Small intestine (tissue), 7 donors: ENCODE data around the gene TSTD1. TPM values are rescaled to one million over a fixed set of nuclear protein-coding genes. Genes with fewer than 3 reads are reported as not detected.

Experiments
- DNase-seq, 2 donors: peaks; one replicate each; pipeline versions ENCODE4 v3.0.0 to v3.0.0-alpha.2; 2013
- FAIRE-seq: peaks from 2 replicates; lab custom pipeline; 2012; peaks lifted over from hg19 to GRCh38; lab: Jason Lieb, UNC
- H3K27ac ChIP-seq, 3 donors: one replicate each; pipeline ENCODE4 v1.5.1; 2013; ENCODE audit warnings: low read length in 2 of 3, mild to moderate bottlenecking in 2 of 3, control low read depth in 1 of 3, inconsistent platforms in 1 of 3, low read depth in 1 of 3, moderate library complexity in 1 of 3
- H3K27me3 ChIP-seq, 3 donors: one replicate each; pipeline ENCODE4 v1.6.1; 2013; ENCODE audit warnings: low read length in 3 of 3, inconsistent platforms in 1 of 3; ENCODE audit not compliant: control insufficient read depth in 3 of 3, insufficient read depth in 3 of 3
- H3K36me3 ChIP-seq, 3 donors: one replicate each; pipeline ENCODE4 v1.6.1; 2013; ENCODE audit warnings: low read length in 3 of 3, inconsistent platforms in 1 of 3, low read depth in 1 of 3, mild to moderate bottlenecking in 1 of 3, moderate library complexity in 1 of 3; ENCODE audit not compliant: control insufficient read depth in 3 of 3, insufficient read depth in 2 of 3
- H3K4me1 ChIP-seq, 3 donors: one replicate each; pipeline ENCODE4 v1.6.1; 2013; ENCODE audit warnings: low read length in 2 of 3, inconsistent platforms in 1 of 3, low read depth in 1 of 3, mild to moderate bottlenecking in 1 of 3, moderate library complexity in 1 of 3; ENCODE audit not compliant: control insufficient read depth in 3 of 3, insufficient read depth in 2 of 3
- H3K4me3 ChIP-seq, 3 donors: one replicate each; pipeline ENCODE4 v1.5.1; 2013; ENCODE audit warnings: low read length in 3 of 3, control low read depth in 1 of 3, inconsistent platforms in 1 of 3, low read depth in 1 of 3, mild to moderate bottlenecking in 1 of 3, moderate library complexity in 1 of 3
- H3K9me3 ChIP-seq, 2 donors: one replicate each; pipeline ENCODE4 v1.6.1; 2013; ENCODE audit warnings: low read depth in 1 of 2, low read length in 1 of 2; ENCODE audit not compliant: control insufficient read depth in 2 of 2, insufficient read depth in 1 of 2
- WGBS, 3 donors: extraction: QIAGEN DNeasy Blood & Tissue Kit; methylation state at CpG; one replicate each; pipeline ENCODE4 v1.1.7; 2013; 5-methylcytosine and 5-hydroxymethylcytosine counted together
- polyA plus RNA-seq, 4 donors: library from polyadenylated mRNA; stranded (reverse) in 3 of 4; unstranded in 1 of 4; fragments of 200-250 nt in 3 of 4; fragments of 120-200 nt in 1 of 4; gene quantifications; one replicate each; pipeline versions ENCODE4 v1.2.1 to v1.2.3, GENCODE V29; 2013
- donor health status: healthy with polysubstance abuse.
- donor health status: control.
- donor health status: control.
- donor health status: Bipolar disorder and iron deficiency.
- donor health status: healthy.

Gene TSTD1
- polyA plus RNA-seq, 4 donors, result 65.8 to 185 (median 97.8) TPM

DNA sequence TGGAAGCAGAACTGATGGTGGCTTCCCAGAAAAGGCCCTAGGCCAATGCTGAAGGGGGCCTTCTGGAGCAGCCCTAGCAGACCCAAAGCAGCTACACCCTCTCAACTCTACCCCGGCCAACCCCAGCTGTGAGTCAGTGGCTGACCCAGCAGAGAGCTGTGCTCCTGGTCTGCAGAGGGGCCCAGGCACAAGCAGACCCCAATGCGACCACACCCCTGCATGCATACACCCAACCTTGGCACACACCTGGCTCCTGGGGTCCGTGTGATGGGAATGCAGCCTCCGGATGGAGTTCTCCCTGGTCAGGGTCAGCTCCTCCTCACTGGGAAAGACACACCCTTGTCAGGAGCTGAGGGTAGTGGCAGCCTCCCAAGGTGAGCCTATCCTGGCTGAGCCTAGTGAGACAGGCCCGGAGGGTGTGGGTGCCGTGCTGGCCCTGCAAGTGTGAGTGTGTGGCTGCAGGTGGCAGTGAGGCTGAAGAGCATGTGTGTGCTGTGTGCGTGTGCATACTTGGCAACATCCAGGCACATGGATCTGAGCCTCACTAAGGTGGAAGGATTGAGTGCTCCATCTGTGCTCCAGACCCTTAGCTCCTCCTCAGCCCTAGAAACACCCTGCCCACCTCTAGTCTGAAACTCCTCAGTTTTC is 34.8 kb upstream of the TSTD1 start:
- WGBS, 3 donors, result 37 to 62% (median 48%) methylated on average over 7 of the region's 7 CpGs
- H3K4me1 ChIP-seq, result no peaks in the 10 kb centered on the region
- no peak overlapping the region for H3K27ac ChIP-seq
- DNase-seq (peak in 1 of 2 donors; percentile 64), FAIRE-seq (no peak)
- H3K36me3 ChIP-seq, result peaks cover 0 to 6% (median 0%) of the 10 kb centered on the region in 3 donors
- peaks cover 0 to 4% of the 10 kb centered on the region in 2 donors for H3K9me3 ChIP-seq
- H3K27me3 ChIP-seq, result no peaks in the 10 kb centered on the region
- H3K4me3 ChIP-seq, result no peak overlapping the region

DNA sequence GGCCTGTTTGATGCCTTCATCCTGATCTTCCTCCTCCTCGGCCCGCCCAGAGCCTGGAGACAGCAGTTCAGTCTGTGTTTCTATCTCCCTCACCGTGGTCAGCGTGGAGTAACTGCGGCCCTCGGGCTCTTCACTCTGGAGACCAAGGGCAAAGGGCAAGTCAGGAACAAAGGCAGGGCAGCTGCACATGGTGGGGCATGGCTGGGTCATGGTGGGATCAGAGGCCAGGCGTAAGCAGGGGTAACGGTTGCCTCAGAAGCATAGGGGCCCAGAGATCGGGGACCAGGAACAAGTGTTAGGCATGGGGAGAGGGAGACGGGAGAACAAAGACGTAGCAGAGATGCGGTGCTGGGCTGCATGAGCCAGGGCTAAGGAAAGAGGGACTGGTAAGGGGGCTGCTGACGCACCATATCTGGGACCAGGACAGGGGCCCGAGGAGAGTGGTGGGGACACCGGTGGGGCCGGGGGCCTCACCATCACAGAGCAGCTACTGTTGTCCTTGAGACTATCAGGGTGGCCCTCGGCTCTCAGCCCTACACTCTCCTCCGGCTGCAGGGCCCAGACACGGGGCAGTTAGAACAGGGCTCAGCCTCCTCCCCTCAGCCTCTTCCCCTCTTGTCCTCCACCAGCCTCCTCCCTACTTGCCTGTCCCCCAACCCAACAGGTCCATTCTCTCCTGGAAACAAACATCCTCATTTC is 34.1 kb upstream of the TSTD1 start:
- Histone ChIP-seq H3K27me3 (no peaks in the 10 kb centered on the region), H3K36me3 (peaks cover 0 to 6% (median 0%) of the 10 kb centered on the region in 3 donors), H3K9me3 (peaks cover 0 to 4% of the 10 kb centered on the region in 2 donors), H3K4me3 (no peak overlapping the region), H3K27ac (no peak overlapping the region), H3K4me1 (no peaks in the 10 kb centered on the region)
- WGBS, 3 donors, result 87 to 94% (median 94%) methylated on average over 16 to 19 of the region's 19 CpGs
- DNase-seq (no peak), FAIRE-seq (no peak)

GRCh38 chr1:161071886-161072371 is 33.2 kb upstream of the TSTD1 start:
- peaks cover 0 to 4% of the 10 kb centered on the region in 2 donors for H3K9me3 ChIP-seq
- FAIRE-seq (no peak), DNase-seq (peak; percentile 54 to 60)
- H3K4me1 ChIP-seq, result no peaks in the 10 kb centered on the region
- WGBS, 3 donors, result 63 to 72% (median 67%) methylated on average over 9 of the region's 9 CpGs
- H3K36me3 ChIP-seq, result peaks cover 0 to 3% (median 0%) of the 10 kb centered on the region in 3 donors
- H3K27ac ChIP-seq, result no peak overlapping the region
- H3K27me3 ChIP-seq, result no peaks in the 10 kb centered on the region
- no peak overlapping the region for H3K4me3 ChIP-seq

DNA sequence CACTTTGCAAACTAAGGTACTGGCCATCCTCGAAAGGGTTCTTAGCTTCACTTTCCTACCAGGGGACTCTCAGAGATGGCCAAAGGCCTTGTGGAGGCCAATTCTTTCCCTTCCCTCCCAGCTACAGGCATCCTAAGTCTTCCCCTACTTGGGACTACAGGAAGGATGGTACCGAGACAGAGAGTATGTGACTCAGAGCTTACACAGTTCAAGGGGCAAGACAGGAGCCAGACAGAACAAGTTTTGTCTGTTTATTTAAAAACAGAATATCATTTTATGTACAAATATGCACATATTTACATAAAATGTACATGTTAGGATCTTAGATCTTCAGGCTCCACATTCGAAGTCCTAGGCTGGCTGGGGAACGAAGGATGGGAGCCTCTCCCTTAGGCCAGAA is 32.0 kb upstream of the TSTD1 start:
- H3K27ac ChIP-seq, result no peak overlapping the region
- H3K9me3 ChIP-seq, result peaks cover 0 to 4% of the 10 kb centered on the region in 2 donors
- no peaks in the 10 kb centered on the region for H3K36me3 ChIP-seq
- H3K4me1 ChIP-seq, result no peaks in the 10 kb centered on the region
- no peak overlapping the region for H3K4me3 ChIP-seq
- FAIRE-seq (no peak), DNase-seq (no peak)
- H3K27me3 ChIP-seq, result no peaks in the 10 kb centered on the region
- WGBS, 3 donors, result 94 to 98% (median 96%) methylated on average over 4 of the region's 4 CpGs

DNA sequence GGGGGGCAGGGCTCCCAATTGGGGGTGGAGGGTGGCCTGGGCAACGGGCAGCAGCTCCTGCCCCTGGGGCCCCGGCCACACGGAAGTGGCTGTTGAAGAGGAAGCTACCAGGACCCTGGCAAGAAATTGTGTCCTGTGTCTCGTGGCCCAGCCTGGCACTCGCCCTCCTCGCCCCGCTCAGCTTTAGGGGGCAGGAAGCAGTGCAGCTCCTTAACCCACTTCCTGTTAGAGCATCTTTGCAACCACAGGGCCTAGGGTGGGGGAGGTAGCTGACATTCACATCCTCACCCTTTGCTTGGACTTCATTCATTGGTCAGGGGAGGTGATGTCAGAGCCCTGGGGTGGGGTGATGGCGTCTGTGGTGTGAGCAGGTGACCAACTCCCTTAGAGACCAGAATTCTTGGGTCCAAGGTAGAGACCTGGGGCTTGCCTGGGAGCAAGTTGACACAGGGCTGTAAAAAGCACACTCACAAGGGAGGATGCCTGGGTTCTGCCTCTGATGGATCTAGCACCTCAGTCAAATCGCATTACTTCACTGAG is 31.0 kb upstream of the TSTD1 start, which contains the start of gene ARHGAP30:
TSS of gene ARHGAP30 (minus strand) at position 161 of the 540 bp plus-strand sequence. CDS start 267 bp downstream, outside the sequence.
- 57 to 92% (median 64%) methylated on average over 9 of the region's 9 CpGs for WGBS, 3 donors
- FAIRE-seq (no peak), DNase-seq (peak in 1 of 2 donors; percentile 72)

DNA sequence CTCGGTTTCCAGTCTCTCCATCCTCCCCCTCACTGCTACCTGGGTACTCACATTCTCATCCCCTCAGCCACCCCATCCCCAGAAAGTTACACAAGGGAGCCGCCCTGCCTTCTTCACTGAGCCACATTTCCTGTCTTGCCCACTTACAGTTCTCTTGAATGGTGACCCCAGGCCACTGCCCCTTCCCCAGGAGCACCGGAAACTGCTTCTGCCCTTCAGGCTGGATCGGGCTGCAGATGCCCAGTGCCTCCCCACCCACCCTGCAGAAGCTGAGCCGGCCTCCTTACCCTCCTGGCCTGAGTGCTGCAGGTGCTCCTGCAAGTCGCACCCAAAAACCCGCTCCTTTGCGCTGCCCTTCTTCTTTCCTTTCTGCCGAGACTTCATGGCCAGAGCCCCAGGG is 30.5 kb upstream of the TSTD1 start:
- 61 to 83% (median 74%) methylated on average over 9 of the region's 9 CpGs for WGBS, 3 donors
- H3K4me3 ChIP-seq, result peak overlapping the region; percentile 27 to 61 (median 53)

More for the DNA sequence above, 31.0 kb upstream of the TSTD1 start, which contains the start of gene ARHGAP30:
- H3K4me1 ChIP-seq, result no peaks in the 10 kb centered on the region
- peaks cover 0 to 4% of the 10 kb centered on the region in 2 donors for H3K9me3 ChIP-seq
- no peaks in the 10 kb centered on the region for H3K36me3 ChIP-seq
- no peaks in the 10 kb centered on the region for H3K27me3 ChIP-seq
- peak within 1 kb of the TSS in 2 of 3 donors; percentile 43 to 89 for H3K27ac ChIP-seq
- peak within 1 kb of the TSS; percentile 27 to 61 (median 53) for H3K4me3 ChIP-seq

GRCh38 chr1:161068306-161069234 is 29.8 kb upstream of the TSTD1 start:
- Histone ChIP-seq H3K4me3 (peak overlapping the region; percentile 27 to 61 (median 53)), H3K4me1 (no peaks in the 10 kb centered on the region), H3K27me3 (peaks cover 0 to 4% (median 0%) of the 10 kb centered on the region in 3 donors), H3K27ac (peak overlapping the region in 2 of 3 donors; percentile 8 to 89), H3K9me3 (peaks cover 0 to 4% of the 10 kb centered on the region in 2 donors), H3K36me3 (no peaks in the 10 kb centered on the region)
- FAIRE-seq (no peak), DNase-seq (peak in 1 of 2 donors; percentile 65)
- WGBS, 3 donors, result 57 to 68% (median 64%) methylated on average over 10 of the region's 10 CpGs

More for the DNA sequence above, 30.5 kb upstream of the TSTD1 start:
- Histone ChIP-seq H3K9me3 (peaks cover 0 to 4% of the 10 kb centered on the region in 2 donors), H3K36me3 (no peaks in the 10 kb centered on the region), H3K27me3 (no peaks in the 10 kb centered on the region), H3K4me1 (no peaks in the 10 kb centered on the region), H3K27ac (peak overlapping the region in 2 of 3 donors; percentile 43 to 89)
- no peak for DNase-seq
- FAIRE-seq, result no peak
